ENCODE results near the gene TNP1. TPM values are rescaled to one million over a fixed set of nuclear protein-coding genes. Genes with fewer than 3 reads are reported as not detected.

The TNP1 gene
- total RNA-seq, 1 experiment from 2014 or later = not detected

DNA sequence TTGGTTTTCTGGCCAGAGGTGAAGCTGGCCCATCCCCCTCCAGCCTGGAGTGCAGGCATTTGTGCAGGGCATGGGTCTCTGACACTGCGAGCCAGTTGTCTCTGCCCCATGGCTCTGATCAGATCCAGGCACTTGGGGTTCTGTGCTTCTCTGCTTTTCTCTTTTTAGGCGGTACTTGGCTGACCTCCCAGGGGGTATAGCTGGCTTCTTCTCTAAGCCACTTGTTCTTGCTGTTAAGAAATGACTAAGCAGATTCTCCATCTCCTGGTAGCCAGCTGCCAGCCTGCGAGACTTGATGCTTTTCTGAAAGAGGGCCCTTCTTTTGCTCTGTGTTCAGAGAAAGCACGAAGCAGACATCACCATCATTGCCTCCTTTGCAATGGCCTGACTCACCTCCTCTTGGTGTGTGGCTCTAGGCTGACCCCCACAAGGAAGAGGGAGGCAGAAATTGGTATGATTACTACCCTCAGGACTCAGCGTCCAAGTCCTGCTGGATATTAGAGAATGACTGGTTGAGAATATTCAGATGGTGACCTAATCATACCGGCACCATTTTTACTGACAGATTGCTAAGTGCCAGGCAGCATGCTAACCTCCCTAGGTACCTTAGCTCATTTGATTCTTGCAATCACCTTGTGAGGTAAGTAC lies 32.7 kb downstream of the TNP1 start:
- POLR2A ChIA-PET = interaction anchor here (0.6 kb wide), 1 partner anchor 110 kb away, joined by 3 read pairs; no protein-coding TSS in a partner anchor
- TF ChIP-seq, protein P1, sequence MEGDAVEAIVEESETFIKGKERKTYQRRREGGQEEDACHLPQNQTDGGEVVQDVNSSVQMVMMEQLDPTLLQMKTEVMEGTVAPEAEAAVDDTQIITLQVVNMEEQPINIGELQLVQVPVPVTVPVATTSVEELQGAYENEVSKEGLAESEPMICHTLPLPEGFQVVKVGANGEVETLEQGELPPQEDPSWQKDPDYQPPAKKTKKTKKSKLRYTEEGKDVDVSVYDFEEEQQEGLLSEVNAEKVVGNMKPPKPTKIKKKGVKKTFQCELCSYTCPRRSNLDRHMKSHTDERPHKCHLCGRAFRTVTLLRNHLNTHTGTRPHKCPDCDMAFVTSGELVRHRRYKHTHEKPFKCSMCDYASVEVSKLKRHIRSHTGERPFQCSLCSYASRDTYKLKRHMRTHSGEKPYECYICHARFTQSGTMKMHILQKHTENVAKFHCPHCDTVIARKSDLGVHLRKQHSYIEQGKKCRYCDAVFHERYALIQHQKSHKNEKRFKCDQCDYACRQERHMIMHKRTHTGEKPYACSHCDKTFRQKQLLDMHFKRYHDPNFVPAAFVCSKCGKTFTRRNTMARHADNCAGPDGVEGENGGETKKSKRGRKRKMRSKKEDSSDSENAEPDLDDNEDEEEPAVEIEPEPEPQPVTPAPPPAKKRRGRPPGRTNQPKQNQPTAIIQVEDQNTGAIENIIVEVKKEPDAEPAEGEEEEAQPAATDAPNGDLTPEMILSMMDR (IDR thresholded peaks at IDR 0.05; ENCODE audit: unreplicated experiment) = no peak
- intact Hi-C loops (cut with micrococcal nuclease) = no loop called here
- BruUV-seq (replicated peaks) = no TSS peak
- no peak for DNase-seq (ENCODE audit: unreplicated experiment)
- no peaks in the 10 kb centered on the region for H3K36me3 Mint-ChIP-seq (ENCODE audit: insufficient read depth, unreplicated experiment)
- peaks cover 51% of the 10 kb centered on the region for H3K27me3 Mint-ChIP-seq (ENCODE audit: insufficient read depth, unreplicated experiment)
- CTCF ChIA-PET = no interaction called here
- H3K4me3 Mint-ChIP-seq (ENCODE audit: unreplicated experiment) = no peak overlapping the region
- no peaks in the 10 kb centered on the region for H3K4me1 Mint-ChIP-seq (ENCODE audit: insufficient read depth, unreplicated experiment)
- H3K9me3 Mint-ChIP-seq (ENCODE audit: unreplicated experiment) = no peaks in the 10 kb centered on the region
- H3K27ac Mint-ChIP-seq (ENCODE audit: low read depth, unreplicated experiment) = no peak overlapping the region

DNA sequence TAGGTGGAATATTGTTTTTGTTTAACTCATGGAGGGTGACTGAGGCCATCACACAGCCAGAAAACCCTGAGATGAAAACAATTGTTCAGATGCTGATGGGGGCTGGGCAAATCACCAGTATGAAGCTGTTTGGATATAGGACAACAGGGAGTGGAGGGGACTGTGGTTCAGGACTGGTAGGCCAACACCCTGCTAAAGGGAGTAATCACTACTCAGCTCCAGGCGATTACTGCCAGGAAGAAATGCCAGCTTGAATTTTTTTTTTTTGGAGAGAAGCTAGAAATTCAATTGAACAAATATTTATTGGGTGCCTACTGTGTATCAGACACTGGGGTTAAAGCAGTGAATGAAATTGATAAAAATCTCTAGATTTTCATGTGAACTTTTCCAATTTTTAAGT lies 37.4 kb downstream of the TNP1 start:
- no TSS peak for BruUV-seq (replicated peaks)
- Mint-ChIP-seq H3K4me1 (ENCODE audit: insufficient read depth, unreplicated experiment) (no peaks in the 10 kb centered on the region), H3K9me3 (ENCODE audit: unreplicated experiment) (no peaks in the 10 kb centered on the region), H3K27me3 (ENCODE audit: insufficient read depth, unreplicated experiment) (peaks cover 54% of the 10 kb centered on the region), H3K36me3 (ENCODE audit: insufficient read depth, unreplicated experiment) (no peaks in the 10 kb centered on the region), H3K4me3 (ENCODE audit: unreplicated experiment) (no peak overlapping the region), H3K27ac (ENCODE audit: low read depth, unreplicated experiment) (no peak overlapping the region)
- POLR2A ChIA-PET = no interaction called here
- CTCF ChIA-PET = interaction anchor here (0.5 to 1.6 kb wide), 3 partner anchors 9 to 933 kb away, joined by 3 to 5 read pairs (median 3); no protein-coding TSS in a partner anchor
- intact Hi-C loops (cut with micrococcal nuclease) = no loop called here
- no peak for DNase-seq (ENCODE audit: unreplicated experiment)
- TF ChIP-seq, protein P1 (IDR thresholded peaks at IDR 0.05; ENCODE audit: unreplicated experiment) = no peak

DNA sequence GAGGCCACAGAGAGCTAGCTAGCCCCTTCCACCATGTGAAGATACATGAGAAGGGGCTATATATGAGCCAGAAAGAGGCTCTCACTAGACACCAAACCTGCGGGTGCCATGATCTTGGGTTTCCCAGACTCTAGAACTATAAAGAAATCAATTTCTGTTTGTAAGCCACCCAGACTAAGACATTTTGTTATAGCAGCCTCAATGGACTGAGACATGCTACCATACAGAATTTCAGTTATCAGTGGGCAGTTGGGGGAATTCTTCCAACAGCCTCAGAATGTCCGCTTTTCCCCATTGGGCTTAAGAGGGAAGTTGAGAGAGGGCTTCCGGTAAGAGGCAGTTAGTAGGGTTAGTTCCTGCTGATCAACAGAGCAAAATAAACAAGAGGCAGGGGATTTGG lies 39.2 kb downstream of the TNP1 start:
- ChIA-PET POLR2A (no interaction called here), CTCF (no interaction called here)
- intact Hi-C loops (cut with micrococcal nuclease) = no loop called here
- Mint-ChIP-seq H3K36me3 (ENCODE audit: insufficient read depth, unreplicated experiment) (no peaks in the 10 kb centered on the region), H3K27me3 (ENCODE audit: insufficient read depth, unreplicated experiment) (peaks cover 56% of the 10 kb centered on the region), H3K4me3 (ENCODE audit: unreplicated experiment) (no peak overlapping the region), H3K4me1 (ENCODE audit: insufficient read depth, unreplicated experiment) (no peaks in the 10 kb centered on the region), H3K27ac (ENCODE audit: low read depth, unreplicated experiment) (no peak overlapping the region), H3K9me3 (ENCODE audit: unreplicated experiment) (no peaks in the 10 kb centered on the region)
- TF ChIP-seq, protein P1 (IDR thresholded peaks at IDR 0.05; ENCODE audit: unreplicated experiment) = no peak
- BruUV-seq (replicated peaks) = no TSS peak
- no peak for DNase-seq (ENCODE audit: unreplicated experiment)

DNA sequence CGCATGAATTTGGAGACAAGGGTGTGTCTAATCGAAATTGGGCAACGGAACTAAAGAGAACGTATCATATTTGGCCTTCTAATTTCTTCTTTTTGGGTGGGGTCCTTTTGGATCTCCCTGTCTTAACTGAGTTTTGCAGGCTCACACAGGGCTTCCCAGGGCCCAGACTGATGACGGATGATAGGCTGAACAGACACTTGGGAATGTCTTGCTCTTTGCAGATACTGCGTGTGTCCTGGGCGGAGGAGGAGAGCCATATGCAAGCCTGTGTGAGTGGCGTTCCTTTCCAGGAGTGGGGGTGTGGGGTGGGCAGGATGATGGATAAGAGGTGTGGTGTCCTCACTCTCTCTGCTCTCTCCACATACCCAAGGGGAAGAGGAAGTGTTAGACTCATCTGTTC lies 40.1 kb downstream of the TNP1 start:
- TF ChIP-seq, protein P1 (IDR thresholded peaks at IDR 0.05; ENCODE audit: unreplicated experiment) = no peak
- intact Hi-C loops (cut with micrococcal nuclease) = no loop called here
- DNase-seq (ENCODE audit: unreplicated experiment) = no peak
- H3K27ac Mint-ChIP-seq (ENCODE audit: low read depth, unreplicated experiment) = no peak overlapping the region
- CTCF ChIA-PET = no interaction called here
- no peaks in the 10 kb centered on the region for H3K4me1 Mint-ChIP-seq (ENCODE audit: insufficient read depth, unreplicated experiment)
- H3K9me3 Mint-ChIP-seq (ENCODE audit: unreplicated experiment) = no peaks in the 10 kb centered on the region
- no peak overlapping the region for H3K4me3 Mint-ChIP-seq (ENCODE audit: unreplicated experiment)
- H3K27me3 Mint-ChIP-seq (ENCODE audit: insufficient read depth, unreplicated experiment) = peaks cover 58% of the 10 kb centered on the region
- BruUV-seq (replicated peaks) = no TSS peak
- POLR2A ChIA-PET = no interaction called here
- H3K36me3 Mint-ChIP-seq (ENCODE audit: insufficient read depth, unreplicated experiment) = no peaks in the 10 kb centered on the region

Measured in MCF 10A (cell line).